IPS-15b (cell line): ENCODE data around the gene KHDC4.

Experiments used
- H3K27me3 ChIP-seq: one replicate; pipeline ENCODE4 v1.6.1; 2013; ENCODE audit warnings: low read length; ENCODE audit not compliant: control insufficient read depth, insufficient read depth
- H3K36me3 ChIP-seq: one replicate; pipeline ENCODE4 v1.6.1; 2013; ENCODE audit warnings: low read length; ENCODE audit not compliant: control insufficient read depth, insufficient read depth
- H3K4me1 ChIP-seq: one replicate; pipeline ENCODE4 v1.6.1; 2013; ENCODE audit warnings: mild to moderate bottlenecking, low read length; ENCODE audit not compliant: control insufficient read depth, insufficient read depth
- H3K4me3 ChIP-seq: one replicate; pipeline ENCODE4 v1.5.1; 2013; ENCODE audit warnings: low read depth, low read length
- H3K9ac ChIP-seq: one replicate; pipeline ENCODE4 v1.6.1; 2013; ENCODE audit warnings: low read depth, mild to moderate bottlenecking, low read length
- H3K9me3 ChIP-seq: one replicate; pipeline ENCODE4 v1.6.1; 2013; ENCODE audit warnings: mild to moderate bottlenecking, low read length; ENCODE audit not compliant: control insufficient read depth, insufficient read depth

The KHDC4 gene

DNA sequence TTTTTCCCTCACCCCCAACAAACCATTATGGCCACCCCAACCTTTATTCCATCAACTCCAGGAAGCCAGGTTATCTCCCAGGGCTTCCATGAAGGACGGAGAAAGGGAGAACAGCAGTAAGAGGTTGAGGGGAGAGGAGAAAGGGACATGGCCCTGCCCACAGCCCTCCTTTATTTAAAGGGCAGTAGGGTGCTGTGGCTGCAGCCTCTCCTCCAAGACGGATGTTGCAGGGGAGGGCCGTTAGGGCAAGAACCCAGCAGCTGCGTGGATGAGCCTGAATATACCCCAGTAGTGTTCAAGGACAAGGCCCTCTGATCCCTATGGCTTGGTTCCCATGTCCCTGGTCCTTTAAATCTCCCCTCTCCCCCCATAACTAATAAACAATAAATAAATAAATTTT is 13.1 kb upstream of the KHDC4 start:
- Histone ChIP-seq H3K9ac (no peak overlapping the region), H3K4me1 (peaks cover 11% of the 10 kb centered on the region), H3K27me3 (no peaks in the 10 kb centered on the region), H3K36me3 (peaks cover 38% of the 10 kb centered on the region), H3K4me3 (no peak overlapping the region), H3K9me3 (no peaks in the 10 kb centered on the region)

DNA sequence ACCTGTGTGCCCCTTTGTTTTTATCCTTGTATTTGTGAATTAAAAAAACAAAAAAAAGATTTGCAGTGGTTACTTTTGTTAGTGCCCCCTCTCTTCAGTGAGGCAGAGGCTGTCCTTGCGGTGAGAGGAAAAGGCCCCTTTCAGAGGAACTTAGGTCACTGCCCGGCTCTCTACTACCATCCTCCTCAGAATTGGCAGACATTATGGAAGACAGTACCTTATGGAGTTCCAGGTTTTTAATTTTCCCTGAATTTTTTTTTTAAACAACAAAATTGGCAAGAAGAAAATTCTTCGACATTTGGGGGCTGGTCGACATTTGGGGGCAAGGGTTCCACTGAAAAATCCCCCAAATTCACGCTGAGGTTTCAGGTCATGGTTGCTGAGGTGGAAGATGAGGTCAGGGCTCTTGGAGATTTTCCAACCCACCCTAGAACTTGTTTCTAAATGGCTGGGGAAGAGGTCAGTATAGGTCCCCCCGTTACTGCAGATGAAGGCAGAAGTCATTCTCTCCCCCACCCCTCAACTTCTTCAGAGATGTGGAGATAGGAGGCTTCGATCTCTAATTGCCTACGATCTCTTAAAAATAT is 12.5 kb upstream of the KHDC4 start:
- no peaks in the 10 kb centered on the region for H3K9me3 ChIP-seq
- H3K27me3 ChIP-seq: no peaks in the 10 kb centered on the region
- peaks cover 11% of the 10 kb centered on the region for H3K4me1 ChIP-seq
- peaks cover 32% of the 10 kb centered on the region for H3K36me3 ChIP-seq
- no peak overlapping the region for H3K9ac ChIP-seq
- H3K4me3 ChIP-seq: no peak overlapping the region

DNA sequence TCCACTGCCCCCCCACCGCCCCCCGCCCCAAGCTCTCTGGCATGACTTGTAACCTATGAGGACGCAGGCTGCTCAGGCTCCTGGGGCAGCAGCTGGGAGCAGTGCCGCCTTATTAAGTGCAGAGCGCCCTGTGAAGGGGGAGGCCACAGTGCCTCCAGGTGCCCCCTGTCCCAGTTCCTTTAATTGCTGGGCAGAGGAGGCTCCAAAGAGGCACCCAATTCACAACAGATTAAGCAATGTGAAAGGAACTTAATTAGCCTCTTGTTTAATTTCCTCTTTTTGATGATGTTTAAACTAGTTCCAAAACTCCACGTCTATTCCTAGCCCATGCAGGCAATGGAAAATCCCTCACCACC is 10.2 kb upstream of the KHDC4 start:
- no peaks in the 10 kb centered on the region for H3K27me3 ChIP-seq
- H3K4me1 ChIP-seq: peaks cover 11% of the 10 kb centered on the region
- H3K9ac ChIP-seq: no peak overlapping the region
- peaks cover 13% of the 10 kb centered on the region for H3K36me3 ChIP-seq
- H3K4me3 ChIP-seq: no peak overlapping the region
- H3K9me3 ChIP-seq: no peaks in the 10 kb centered on the region

DNA sequence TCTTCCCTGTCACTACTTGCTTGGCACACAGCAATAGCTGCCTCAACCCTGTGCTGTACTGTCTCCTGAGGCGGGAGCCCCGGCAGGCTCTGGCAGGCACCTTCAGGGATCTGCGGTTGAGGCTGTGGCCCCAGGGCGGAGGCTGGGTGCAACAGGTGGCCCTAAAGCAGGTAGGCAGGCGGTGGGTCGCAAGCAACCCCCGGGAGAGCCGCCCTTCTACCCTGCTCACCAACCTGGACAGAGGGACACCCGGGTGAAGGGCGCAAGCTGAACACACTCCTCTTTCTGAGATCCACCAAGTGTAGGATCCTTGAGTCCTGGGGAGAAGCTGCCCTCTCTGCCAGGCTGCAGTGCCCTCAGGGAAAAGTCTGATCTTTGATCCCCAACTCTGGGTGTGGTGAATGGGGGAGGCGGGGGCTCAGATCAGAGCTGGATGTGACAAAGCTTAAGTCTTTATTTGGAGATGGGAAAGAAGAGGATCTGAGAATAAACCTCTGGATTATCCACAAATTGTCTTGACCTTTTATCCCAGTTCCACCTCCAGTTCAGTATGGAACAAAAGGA is 8.4 kb upstream of the KHDC4 start:
- Histone ChIP-seq H3K9ac (no peak overlapping the region), H3K9me3 (no peaks in the 10 kb centered on the region), H3K4me1 (peaks cover 11% of the 10 kb centered on the region), H3K36me3 (peaks cover 12% of the 10 kb centered on the region), H3K27me3 (no peaks in the 10 kb centered on the region), H3K4me3 (no peak overlapping the region)

DNA sequence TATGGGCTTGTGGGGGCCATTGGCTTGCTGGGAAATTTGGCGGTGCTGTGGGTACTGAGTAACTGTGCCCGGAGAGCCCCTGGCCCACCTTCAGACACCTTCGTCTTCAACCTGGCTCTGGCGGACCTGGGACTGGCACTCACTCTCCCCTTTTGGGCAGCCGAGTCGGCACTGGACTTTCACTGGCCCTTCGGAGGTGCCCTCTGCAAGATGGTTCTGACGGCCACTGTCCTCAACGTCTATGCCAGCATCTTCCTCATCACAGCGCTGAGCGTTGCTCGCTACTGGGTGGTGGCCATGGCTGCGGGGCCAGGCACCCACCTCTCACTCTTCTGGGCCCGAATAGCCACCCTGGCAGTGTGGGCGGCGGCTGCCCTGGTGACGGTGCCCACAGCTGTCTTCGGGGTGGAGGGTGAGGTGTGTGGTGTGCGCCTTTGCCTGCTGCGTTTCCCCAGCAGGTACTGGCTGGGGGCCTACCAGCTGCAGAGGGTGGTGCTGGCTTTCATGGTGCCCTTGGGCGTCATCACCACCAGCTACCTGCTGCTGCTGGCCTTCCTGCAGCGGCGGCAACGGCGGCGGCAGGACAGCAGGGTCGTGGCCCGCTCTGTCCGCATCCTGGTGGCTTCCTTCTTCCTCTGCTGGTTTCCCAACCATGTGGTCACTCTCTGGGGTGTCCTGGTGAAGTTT is 7.8 kb upstream of the KHDC4 start:
- H3K36me3 ChIP-seq: peaks cover 6% of the 10 kb centered on the region
- no peaks in the 10 kb centered on the region for H3K9me3 ChIP-seq
- no peak overlapping the region for H3K4me3 ChIP-seq
- no peaks in the 10 kb centered on the region for H3K27me3 ChIP-seq
- no peak overlapping the region for H3K9ac ChIP-seq
- H3K4me1 ChIP-seq: peaks cover 7% of the 10 kb centered on the region

DNA sequence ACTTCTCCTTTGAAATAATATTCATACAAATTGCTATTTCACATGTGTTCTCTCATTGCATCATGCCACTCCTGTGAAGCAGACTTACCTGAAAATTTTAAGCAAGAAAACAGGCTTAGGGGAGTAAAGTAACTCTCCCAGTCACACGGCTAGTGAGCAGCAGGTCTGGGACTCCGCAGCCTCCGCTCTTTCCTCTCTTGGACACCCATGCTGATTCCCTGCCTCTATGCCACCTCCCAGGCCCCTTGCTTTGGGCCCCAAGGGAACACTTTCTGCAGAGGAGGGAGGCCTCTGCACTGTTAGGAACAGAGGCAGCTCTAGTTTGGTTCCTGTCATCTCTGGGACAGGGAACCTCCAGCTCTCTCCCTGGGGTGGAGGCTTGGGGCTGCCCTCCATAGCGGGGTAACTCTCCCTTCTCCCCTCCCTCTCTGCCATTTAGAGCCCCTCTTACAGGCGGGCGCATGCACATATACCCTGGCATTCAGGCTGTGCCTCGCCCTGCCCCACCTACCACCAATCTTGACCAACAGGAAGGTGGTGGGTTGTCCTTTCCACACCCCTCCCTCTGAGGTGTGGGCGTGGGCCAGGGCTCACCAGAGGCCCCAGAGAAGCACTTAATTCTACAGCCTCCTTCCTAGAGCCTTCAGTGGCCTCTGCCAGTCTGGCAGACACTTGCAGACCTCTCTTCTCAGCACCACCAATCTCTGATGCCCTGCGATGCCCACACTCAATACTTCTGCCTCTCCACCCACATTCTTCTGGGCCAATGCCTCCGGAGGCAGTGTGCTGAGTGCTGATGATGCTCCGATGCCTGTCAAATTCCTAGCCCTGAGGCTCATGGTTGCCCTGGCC is 7.0 kb upstream of the KHDC4 start, which contains the start of gene RXFP4:
Gene RXFP4, plus strand, starts transcription at position 646 of the 852 bp plus-strand sequence. Its CDS starts 72 bp downstream, at position 718.
- no peak within 1 kb of the TSS for H3K9ac ChIP-seq
- no peak within 1 kb of the TSS for H3K4me3 ChIP-seq
- H3K36me3 ChIP-seq: peaks cover 2% of the 10 kb centered on the region
- no peaks in the 10 kb centered on the region for H3K9me3 ChIP-seq
- no peaks in the 10 kb centered on the region for H3K27me3 ChIP-seq
- H3K4me1 ChIP-seq: peaks cover 3% of the 10 kb centered on the region

DNA sequence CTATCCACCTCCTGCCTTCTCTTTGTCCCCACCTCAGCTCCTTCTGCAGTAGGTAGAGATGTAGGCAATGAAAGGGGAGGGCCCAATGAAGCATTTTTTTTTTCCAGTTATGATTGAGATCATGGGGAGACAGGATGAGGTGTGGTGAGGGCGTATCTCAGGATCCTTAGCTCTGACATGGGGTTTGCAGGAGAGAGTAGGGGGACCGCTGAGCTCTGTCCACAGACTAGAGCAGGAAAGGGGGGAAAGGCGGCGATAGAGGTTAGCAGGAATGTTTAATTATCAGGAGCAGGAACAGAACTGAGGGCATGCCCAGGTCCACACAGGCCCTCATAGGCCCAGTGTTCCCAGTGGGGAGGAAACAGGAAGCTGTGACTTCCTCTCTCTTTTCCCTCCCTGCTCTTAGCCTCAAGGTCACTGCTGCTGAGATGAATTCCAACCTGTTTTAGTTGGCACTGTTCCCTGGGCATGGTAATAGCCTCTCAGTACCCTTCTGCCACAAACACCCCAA is 6.3 kb upstream of the KHDC4 start:
- Histone ChIP-seq H3K9me3 (no peaks in the 10 kb centered on the region), H3K36me3 (no peaks in the 10 kb centered on the region), H3K4me1 (no peaks in the 10 kb centered on the region), H3K27me3 (no peaks in the 10 kb centered on the region), H3K4me3 (no peak overlapping the region), H3K9ac (no peak overlapping the region)

DNA sequence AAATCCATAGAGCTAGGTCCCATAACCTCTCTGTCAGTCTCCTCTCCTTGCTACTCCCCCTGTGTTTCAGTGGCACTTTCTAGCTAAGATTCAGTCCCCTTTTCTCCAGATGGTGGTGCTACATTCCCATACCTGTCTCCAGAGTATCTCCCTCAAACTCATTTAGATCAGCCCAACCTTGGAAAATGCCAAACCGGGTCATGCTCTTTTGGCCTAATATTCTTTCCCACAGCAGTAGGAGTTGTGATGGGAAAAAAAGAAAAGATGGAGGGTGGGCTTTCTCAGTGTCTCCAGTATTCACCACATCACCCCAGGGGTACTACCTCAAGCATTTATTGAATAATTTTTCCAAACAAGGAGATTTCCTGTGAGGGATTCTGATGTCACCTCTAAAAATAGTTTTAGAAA is 4.0 kb upstream of the KHDC4 start:
- Histone ChIP-seq H3K36me3 (no peaks in the 10 kb centered on the region), H3K27me3 (no peaks in the 10 kb centered on the region), H3K4me1 (no peaks in the 10 kb centered on the region), H3K9ac (no peak overlapping the region), H3K4me3 (no peak overlapping the region), H3K9me3 (no peaks in the 10 kb centered on the region)

DNA sequence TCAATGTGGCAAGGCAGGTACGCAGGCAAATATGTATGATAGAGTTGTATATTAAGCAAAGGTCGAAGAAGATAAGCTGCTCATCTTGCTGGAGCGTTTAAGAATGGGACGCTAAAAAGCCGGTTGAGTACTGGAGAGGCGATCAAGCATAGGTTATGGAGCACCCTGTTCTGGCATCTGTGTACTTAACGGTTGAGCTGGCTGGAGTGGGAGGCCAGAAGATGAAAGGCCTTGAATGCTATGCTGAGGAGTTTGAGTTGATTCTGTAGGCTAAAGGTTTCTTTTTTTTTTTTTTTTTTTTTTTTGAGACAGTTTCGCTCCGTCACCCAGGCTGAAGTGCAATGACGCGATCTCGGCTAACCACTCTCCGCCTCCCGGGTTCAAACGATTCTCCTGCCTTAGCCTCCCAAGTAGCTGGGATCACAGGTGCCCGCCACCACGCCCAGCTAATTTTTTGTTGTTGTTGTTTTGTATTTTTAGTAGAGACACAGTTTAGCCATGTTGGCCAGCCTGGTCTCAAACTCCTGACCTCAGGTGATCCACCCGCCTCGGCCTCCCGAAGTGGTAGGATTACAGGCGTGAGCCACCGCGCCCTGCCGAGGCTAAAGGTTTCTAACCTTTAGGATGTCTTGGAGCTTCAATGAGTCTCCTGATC is 850 bp upstream of the KHDC4 start:
- H3K9me3 ChIP-seq: no peaks in the 10 kb centered on the region
- peaks cover 9% of the 10 kb centered on the region for H3K36me3 ChIP-seq
- no peaks in the 10 kb centered on the region for H3K27me3 ChIP-seq
- peak overlapping the region; percentile 48 for H3K9ac ChIP-seq
- H3K4me1 ChIP-seq: no peaks in the 10 kb centered on the region
- H3K4me3 ChIP-seq: peak overlapping the region; percentile 98

DNA sequence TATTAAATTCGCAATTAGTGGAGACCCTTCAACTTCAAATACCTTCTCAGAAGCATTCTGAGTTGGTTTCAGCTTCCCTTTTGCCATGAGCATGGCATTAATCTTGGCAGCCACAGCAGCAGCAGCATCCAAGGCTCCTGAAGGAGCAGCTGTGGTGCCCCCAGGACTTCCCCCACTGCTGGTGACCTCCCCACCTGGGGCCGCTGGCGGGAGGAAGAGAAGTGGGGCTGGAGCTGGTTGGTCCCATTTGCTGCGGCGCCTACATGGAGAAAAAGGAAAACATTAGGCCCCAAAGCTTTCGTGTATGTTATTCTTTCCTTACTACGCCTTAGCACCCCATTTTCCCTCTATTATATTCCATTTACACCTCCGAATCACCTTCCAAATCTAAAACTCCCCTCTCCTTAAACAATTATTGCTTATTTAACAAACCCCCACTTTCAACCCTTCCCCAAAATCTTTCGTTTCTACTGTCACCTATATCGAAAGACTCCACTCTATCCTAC is 569 bp downstream of the KHDC4 start:
- H3K4me3 ChIP-seq: peak overlapping the region; percentile 98
- H3K36me3 ChIP-seq: peaks cover 19% of the 10 kb centered on the region
- H3K9ac ChIP-seq: peak overlapping the region; percentile 98
- no peaks in the 10 kb centered on the region for H3K4me1 ChIP-seq
- no peaks in the 10 kb centered on the region for H3K27me3 ChIP-seq
- H3K9me3 ChIP-seq: no peaks in the 10 kb centered on the region

DNA sequence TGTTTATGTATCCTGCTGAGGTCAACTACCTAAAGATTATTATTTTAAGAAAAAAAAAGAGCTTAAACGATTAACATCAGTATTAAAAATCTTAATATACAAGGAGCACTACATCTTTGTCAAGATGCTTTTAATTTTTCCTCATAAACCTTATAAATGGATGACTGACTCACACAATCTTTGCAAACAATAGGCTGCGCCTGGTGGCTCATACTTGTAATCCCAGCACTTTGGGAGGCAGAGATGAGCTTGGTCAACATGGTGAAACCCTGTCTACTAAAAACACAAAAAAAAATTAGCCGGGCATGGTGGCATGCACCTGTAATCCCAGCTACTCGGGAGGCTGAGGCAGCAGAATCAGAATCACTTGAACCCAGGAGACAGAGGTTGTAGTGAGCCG is 1.7 kb downstream of the KHDC4 start:
- Histone ChIP-seq H3K27me3 (no peaks in the 10 kb centered on the region), H3K36me3 (peaks cover 23% of the 10 kb centered on the region), H3K9ac (no peak overlapping the region), H3K9me3 (no peaks in the 10 kb centered on the region), H3K4me3 (no peak overlapping the region), H3K4me1 (no peaks in the 10 kb centered on the region)
